Immature natural killer cell (primary cell): Measurements from ENCODE around the gene DUSP22. TPM values are rescaled to one million over a fixed set of nuclear protein-coding genes. Genes with fewer than 3 reads are reported as not detected.
"Not testable (repeated sequence)": the region's sequence is repeated elsewhere in the genome, so short reads cannot be mapped to it uniquely, and the experiment has no call there.

ENCODE experiments used
- DNase-seq, 3 donors: peaks; one replicate each; pipeline ENCODE4 v3.0.0; 2022; ENCODE audit warnings: mixed read lengths in 1 of 3
- H3K27ac Mint-ChIP-seq, 6 donors: one replicate each; pipeline ENCODE4 v1.8.0; 2020; ENCODE audit warnings: mixed read lengths in 6 of 6, mild to moderate bottlenecking in 5 of 6, inconsistent platforms in 4 of 6, moderate library complexity in 3 of 6
- H3K27me3 Mint-ChIP-seq, 3 donors: one replicate each; pipeline ENCODE4 v1.8.0; 2020 to 2021; ENCODE audit warnings: low read depth in 3 of 3, mild to moderate bottlenecking in 3 of 3, mixed read lengths in 3 of 3, moderate library complexity in 3 of 3, inconsistent platforms in 1 of 3
- H3K36me3 Mint-ChIP-seq, 3 donors: one replicate each; pipeline ENCODE4 v1.8.0; 2020; ENCODE audit warnings: mixed read lengths in 3 of 3, inconsistent platforms in 2 of 3, mild to moderate bottlenecking in 2 of 3
- H3K4me1 Mint-ChIP-seq, 2 donors: one replicate each; pipeline ENCODE4 v1.8.0; 2020; ENCODE audit warnings: inconsistent platforms in 2 of 2, mild to moderate bottlenecking in 2 of 2, mixed read lengths in 2 of 2, moderate library complexity in 1 of 2
- H3K4me3 Mint-ChIP-seq, 5 donors: one replicate each; pipeline ENCODE4 v1.8.0; 2020; ENCODE audit warnings: mild to moderate bottlenecking in 5 of 5, mixed read lengths in 5 of 5, inconsistent platforms in 3 of 5, moderate library complexity in 3 of 5
- H3K9me3 Mint-ChIP-seq, 6 donors: one replicate each; pipeline ENCODE4 v1.8.0; 2020; ENCODE audit warnings: mild to moderate bottlenecking in 6 of 6, mixed read lengths in 6 of 6, inconsistent platforms in 4 of 6, moderate library complexity in 3 of 6
- polyA plus RNA-seq, 3 donors: library from polyadenylated mRNA; unstranded; fragments of 300-500 nt; fragmentation: Illumina TruSeq; gene quantifications; one replicate each; pipeline ENCODE4 v1.2.3, GENCODE V29; 2021

The DUSP22 gene, protein sequence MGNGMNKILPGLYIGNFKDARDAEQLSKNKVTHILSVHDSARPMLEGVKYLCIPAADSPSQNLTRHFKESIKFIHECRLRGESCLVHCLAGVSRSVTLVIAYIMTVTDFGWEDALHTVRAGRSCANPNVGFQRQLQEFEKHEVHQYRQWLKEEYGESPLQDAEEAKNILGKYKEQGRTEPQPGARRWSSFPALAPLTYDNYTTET
- 10 to 100 TPM; 55.0 to 80.1 (median 65.3) TPM for polyA plus RNA-seq

DNA sequence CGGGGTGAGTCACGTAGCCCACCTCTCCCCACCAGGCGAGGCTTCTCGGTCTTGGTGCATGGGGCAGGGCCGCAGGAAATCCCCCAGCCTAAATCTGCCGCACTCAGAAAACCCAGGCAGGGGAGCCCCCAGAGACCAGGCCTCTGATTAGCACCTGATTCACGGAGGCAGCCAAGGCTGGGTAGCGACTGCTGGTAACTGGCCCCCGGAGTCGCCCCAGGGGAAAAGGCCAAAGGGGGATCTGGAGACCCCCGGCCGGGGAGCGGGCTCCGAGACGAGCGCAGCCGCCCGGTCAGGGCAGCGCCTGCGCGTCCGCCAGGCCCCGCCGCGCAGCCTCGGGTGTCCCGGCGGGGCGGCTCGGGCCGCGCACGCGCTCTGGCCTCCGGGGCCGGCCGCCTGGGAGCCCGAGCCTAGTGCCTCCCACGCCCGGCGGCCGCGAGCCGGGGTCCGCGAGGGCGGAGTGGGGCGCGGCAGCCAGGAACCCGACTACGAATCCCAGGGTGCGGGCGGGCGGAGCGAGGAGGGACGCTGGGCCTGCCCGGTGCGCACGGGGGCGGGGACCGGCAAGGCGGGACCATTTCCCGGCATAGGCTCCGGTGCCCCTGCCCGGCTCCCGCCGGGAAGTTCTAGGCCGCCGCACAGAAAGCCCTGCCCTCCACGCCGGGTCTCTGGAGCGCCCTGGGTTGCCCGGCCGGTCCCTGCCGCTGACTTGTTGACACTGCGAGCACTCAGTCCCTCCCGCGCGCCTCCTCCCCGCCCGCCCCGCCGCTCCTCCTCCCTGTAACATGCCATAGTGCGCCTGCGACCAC, at the start of gene DUSP22:
Gene DUSP22, plus strand, starts transcription at position 791 of the 809 bp plus-strand sequence. CDS start 53 bp downstream, outside the sequence.
- no peaks in the 10 kb centered on the region for H3K9me3 Mint-ChIP-seq
- H3K36me3 Mint-ChIP-seq: peaks cover 0 to 7% (median 0%) of the 10 kb centered on the region in 3 donors
- DNase-seq: peak; percentile 83 to 88 (median 86)
- H3K4me3 Mint-ChIP-seq: peak within 1 kb of the TSS; percentile 85 to 94 (median 89)
- H3K27ac Mint-ChIP-seq: peak within 1 kb of the TSS; percentile 93 to 97 (median 95)
- H3K27me3 Mint-ChIP-seq: peaks cover 10 to 25% (median 24%) of the 10 kb centered on the region in 3 donors
- H3K4me1 Mint-ChIP-seq: peaks cover 17 to 49% of the 10 kb centered on the region in 2 donors

GRCh38 chr6:246352-246751, 45.9 kb upstream of the DUSP22 start:
- no peaks in the 10 kb centered on the region for H3K4me1 Mint-ChIP-seq
- no peak overlapping the region for H3K4me3 Mint-ChIP-seq
- no peak for DNase-seq
- no peaks in the 10 kb centered on the region for H3K9me3 Mint-ChIP-seq
- no peak overlapping the region for H3K27ac Mint-ChIP-seq
- H3K36me3 Mint-ChIP-seq: peaks cover 0 to 4% (median 0%) of the 10 kb centered on the region in 3 donors
- peaks cover 0 to 4% (median 2%) of the 10 kb centered on the region in 3 donors for H3K27me3 Mint-ChIP-seq

DNA sequence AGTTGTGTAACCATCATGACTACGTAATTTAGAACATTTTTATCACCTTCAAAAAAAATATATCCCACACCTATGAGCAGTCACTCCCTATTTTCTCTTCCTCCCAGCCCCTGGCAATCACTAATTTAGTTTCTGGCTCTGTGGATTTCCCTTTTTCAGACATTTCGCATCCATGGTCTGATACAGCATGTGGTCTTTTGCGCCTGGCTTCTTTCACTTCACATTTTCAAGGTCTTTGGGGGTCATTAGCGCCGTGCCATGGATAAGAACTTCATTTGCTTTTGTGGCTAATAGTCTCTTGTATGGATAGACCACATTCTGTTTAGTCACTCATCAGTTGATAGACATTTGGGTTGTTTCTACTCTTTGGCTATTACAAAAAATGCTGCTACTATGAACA, 44.9 kb upstream of the DUSP22 start:
- Mint-ChIP-seq H3K4me1 (peaks cover 2 to 8% of the 10 kb centered on the region in 2 donors), H3K9me3 (no peaks in the 10 kb centered on the region), H3K4me3 (no peak overlapping the region), H3K27me3 (peaks cover 0 to 2% (median 0%) of the 10 kb centered on the region in 3 donors), H3K36me3 (no peaks in the 10 kb centered on the region), H3K27ac (no peak overlapping the region)
- no peak for DNase-seq

- H3K4me1 Mint-ChIP-seq: peaks cover 9 to 15% of the 10 kb centered on the region in 2 donors
- H3K9me3 Mint-ChIP-seq, H3K36me3 Mint-ChIP-seq, H3K4me3 Mint-ChIP-seq, H3K27me3 Mint-ChIP-seq, DNase-seq, H3K27ac Mint-ChIP-seq: not testable (repeated sequence)
Measured at GRCh38 chr6:248046-248445, 44.2 kb upstream of the DUSP22 start.

DNA sequence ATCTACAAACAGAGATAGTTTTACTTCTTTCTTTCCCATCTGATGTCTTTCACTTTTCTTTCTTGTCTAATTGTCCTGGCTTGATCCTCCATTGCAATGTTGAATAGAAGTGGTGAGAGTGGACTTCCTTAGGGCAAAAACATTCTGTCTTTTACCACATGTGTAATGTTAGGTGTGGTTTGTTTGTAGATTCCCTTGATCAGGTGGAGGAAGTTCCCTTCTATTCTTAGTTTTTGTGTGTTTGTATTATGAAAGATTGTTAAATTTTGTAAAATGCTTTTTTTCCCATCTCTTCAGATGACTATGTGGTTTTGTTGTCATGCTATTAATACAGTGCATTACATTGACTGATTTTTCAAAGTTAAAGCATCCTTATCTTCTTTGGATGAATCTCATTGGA, 41.6 kb upstream of the DUSP22 start:
- Mint-ChIP-seq H3K36me3 (no peaks in the 10 kb centered on the region), H3K9me3 (no peaks in the 10 kb centered on the region), H3K4me1 (peaks cover 20 to 23% of the 10 kb centered on the region in 2 donors), H3K4me3 (no peak overlapping the region), H3K27me3 (peaks cover 0 to 2% (median 0%) of the 10 kb centered on the region in 3 donors), H3K27ac (peak overlapping the region in 1 of 6 donors; percentile 36)
- DNase-seq: no peak

GRCh38 chr6:251920-252319, 40.4 kb upstream of the DUSP22 start:
- no peaks in the 10 kb centered on the region for H3K36me3 Mint-ChIP-seq
- peaks cover 20 to 23% of the 10 kb centered on the region in 2 donors for H3K4me1 Mint-ChIP-seq
- H3K27ac Mint-ChIP-seq: peak overlapping the region in 2 of 6 donors; percentile 79 to 86
- H3K27me3 Mint-ChIP-seq: no peaks in the 10 kb centered on the region
- H3K4me3 Mint-ChIP-seq: peak overlapping the region in 1 of 5 donors; percentile 51
- DNase-seq: no peak
- H3K9me3 Mint-ChIP-seq: no peaks in the 10 kb centered on the region

GRCh38 chr6:252775-253535, 39.3 kb upstream of the DUSP22 start:
- Mint-ChIP-seq H3K27me3 (no peaks in the 10 kb centered on the region), H3K4me3 (peak overlapping the region in 3 of 5 donors; percentile 0 to 59 (median 34)), H3K27ac (peak overlapping the region; percentile 31 to 86 (median 62)), H3K4me1 (peaks cover 20 to 23% of the 10 kb centered on the region in 2 donors), H3K36me3 (no peaks in the 10 kb centered on the region), H3K9me3 (no peaks in the 10 kb centered on the region)
- DNase-seq: peak in 1 of 3 donors; percentile 9

DNA sequence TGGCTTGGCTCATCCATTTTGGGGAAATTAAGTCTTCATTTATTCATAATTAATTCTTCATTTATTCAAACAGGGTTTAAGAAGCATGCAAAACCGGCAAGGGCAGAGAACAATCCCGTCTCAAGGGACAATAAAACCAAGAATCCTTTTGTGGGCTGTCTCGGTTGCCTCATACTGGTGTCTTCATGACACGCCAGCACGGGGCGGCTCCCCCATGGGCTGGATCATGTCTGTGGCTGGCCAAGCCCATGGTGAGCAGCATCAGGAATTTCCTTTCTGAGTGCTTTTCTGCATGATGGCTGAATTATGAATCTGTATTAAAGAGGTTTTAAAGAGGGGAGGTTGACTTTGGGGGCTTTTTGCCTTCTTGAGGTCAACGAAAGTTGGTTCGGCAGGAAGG, 38.3 kb upstream of the DUSP22 start:
- H3K27me3 Mint-ChIP-seq: peaks cover 0 to 2% (median 0%) of the 10 kb centered on the region in 3 donors
- peaks cover 20 to 25% of the 10 kb centered on the region in 2 donors for H3K4me1 Mint-ChIP-seq
- no peaks in the 10 kb centered on the region for H3K36me3 Mint-ChIP-seq
- no peak for DNase-seq
- peak overlapping the region in 4 of 6 donors; percentile 58 to 79 (median 76) for H3K27ac Mint-ChIP-seq
- peak overlapping the region in 3 of 5 donors; percentile 14 to 60 (median 26) for H3K4me3 Mint-ChIP-seq
- no peaks in the 10 kb centered on the region for H3K9me3 Mint-ChIP-seq

DNA sequence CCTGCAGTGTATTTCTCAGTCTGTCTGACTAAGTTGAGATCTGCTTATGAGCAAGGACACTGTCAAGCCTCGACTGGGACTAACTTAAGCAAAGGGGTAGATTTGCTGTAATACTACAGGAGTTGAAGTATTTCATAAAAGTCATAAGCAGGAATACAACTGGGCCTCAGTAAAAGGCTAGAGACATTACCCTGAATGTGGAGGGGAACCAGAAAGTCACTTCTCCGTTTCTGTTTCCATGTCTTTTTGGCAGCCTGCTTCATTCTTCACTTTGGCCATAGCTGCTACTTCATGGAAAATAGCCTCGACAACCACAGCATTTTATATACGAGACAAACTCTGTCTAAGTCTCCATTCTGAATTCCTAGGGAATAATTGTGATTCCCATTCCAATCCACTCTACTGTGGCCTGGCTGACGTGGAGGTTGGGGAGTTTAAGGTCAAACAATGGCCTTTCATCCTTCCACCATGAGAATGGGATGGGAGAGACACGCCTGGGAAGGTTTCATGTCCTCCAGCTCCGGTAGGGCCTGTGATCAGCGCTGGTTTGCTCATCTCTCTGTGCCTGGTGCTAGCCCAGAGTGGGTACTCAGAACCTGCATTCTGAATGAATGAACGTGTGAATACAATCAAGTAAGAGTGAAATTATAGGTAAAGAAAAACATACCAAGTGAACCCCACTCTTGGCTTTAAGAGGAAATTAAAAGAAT, 37.1 kb upstream of the DUSP22 start:
- H3K27me3 Mint-ChIP-seq: peaks cover 0 to 2% (median 1%) of the 10 kb centered on the region in 3 donors
- peaks cover 30 to 37% of the 10 kb centered on the region in 2 donors for H3K4me1 Mint-ChIP-seq
- H3K9me3 Mint-ChIP-seq: no peaks in the 10 kb centered on the region
- no peaks in the 10 kb centered on the region for H3K36me3 Mint-ChIP-seq
- peak overlapping the region in 2 of 6 donors; percentile 52 to 61 for H3K27ac Mint-ChIP-seq
- no peak for DNase-seq
- H3K4me3 Mint-ChIP-seq: peak overlapping the region in 1 of 5 donors; percentile 50

GRCh38 chr6:255751-256083, 36.6 kb upstream of the DUSP22 start:
- Mint-ChIP-seq H3K27me3 (peaks cover 0 to 2% (median 2%) of the 10 kb centered on the region in 3 donors), H3K4me1 (peaks cover 33 to 42% of the 10 kb centered on the region in 2 donors), H3K9me3 (no peaks in the 10 kb centered on the region), H3K4me3 (peak overlapping the region in 1 of 5 donors; percentile 50), H3K27ac (peak overlapping the region in 2 of 6 donors; percentile 52 to 61), H3K36me3 (no peaks in the 10 kb centered on the region)
- peak in 1 of 3 donors; percentile 16 for DNase-seq

- DNase-seq: no peak
- Mint-ChIP-seq H3K27ac (no peak overlapping the region), H3K4me3 (no peak overlapping the region), H3K4me1 (peaks cover 35 to 43% of the 10 kb centered on the region in 2 donors), H3K27me3 (peaks cover 0 to 2% (median 2%) of the 10 kb centered on the region in 3 donors), H3K9me3 (no peaks in the 10 kb centered on the region), H3K36me3 (no peaks in the 10 kb centered on the region)
Measured at GRCh38 chr6:256169-256568, 36.1 kb upstream of the DUSP22 start.

GRCh38 chr6:257031-257725, 35.1 kb upstream of the DUSP22 start:
- H3K4me3 Mint-ChIP-seq: no peak overlapping the region
- no peak for DNase-seq
- H3K4me1 Mint-ChIP-seq: peaks cover 34 to 37% of the 10 kb centered on the region in 2 donors
- H3K27me3 Mint-ChIP-seq: peaks cover 0 to 2% (median 2%) of the 10 kb centered on the region in 3 donors
- no peaks in the 10 kb centered on the region for H3K36me3 Mint-ChIP-seq
- H3K9me3 Mint-ChIP-seq: no peaks in the 10 kb centered on the region
- H3K27ac Mint-ChIP-seq: no peak overlapping the region
